ENCODE results near the gene TPPP3. TPM values are rescaled to one million over a fixed set of nuclear protein-coding genes. Genes with fewer than 3 reads are reported as not detected.

The TPPP3 gene
- total RNA-seq, 4 donors from 2014 or later: 29.6 to 197 (median 89.7) TPM

GRCh38 chr16:67396159-67397035, 3.1 kb upstream of the TPPP3 start:
- DNase-seq (ENCODE audit: low spot score in 2 of 2): peak; percentile 85 to 94
- H3K4me3 ChIP-seq (ENCODE audit: low read depth, poor library complexity, severe bottlenecking): no peak overlapping the region
- 19 to 33% methylated on average over 27 to 28 of the region's 31 CpGs for WGBS, 2 donors
- no peak for TF ChIP-seq POLR2A (IDR thresholded peaks at IDR 0.05)
- no peak for TF ChIP-seq CTCF (IDR thresholded peaks at IDR 0.05)
- intact Hi-C loops (cut with DNase I; ENCODE audit: low total_unique reads): no loop called here

GRCh38 chr16:67395458-67396158, 2.3 kb upstream of the TPPP3 start:
- no peak for TF ChIP-seq CTCF (IDR thresholded peaks at IDR 0.05)
- TF ChIP-seq POLR2A (IDR thresholded peaks at IDR 0.05): no peak

GRCh38 chr16:67395105-67395457, 1.8 kb upstream of the TPPP3 start:
- intact Hi-C loops (cut with DNase I; ENCODE audit: low total_unique reads): no loop called here
- 60 to 66% methylated on average over 10 of the region's 10 CpGs for WGBS, 2 donors
- H3K4me3 ChIP-seq (ENCODE audit: low read depth, poor library complexity, severe bottlenecking): no peak overlapping the region
- DNase-seq (ENCODE audit: low spot score in 2 of 2): no peak
- TF ChIP-seq POLR2A (IDR thresholded peaks at IDR 0.05) (no peak), CTCF (IDR thresholded peaks at IDR 0.05) (no peak)

More at GRCh38 chr16:67395458-67396158, 2.3 kb upstream of the TPPP3 start:
- intact Hi-C loops (cut with DNase I; ENCODE audit: low total_unique reads): no loop called here
- 45 to 49% methylated on average over 13 of the region's 13 CpGs for WGBS, 2 donors
- peak in 1 of 2 donors; percentile 85 for DNase-seq (ENCODE audit: low spot score in 2 of 2)
- no peak overlapping the region for H3K4me3 ChIP-seq (ENCODE audit: low read depth, poor library complexity, severe bottlenecking)

GRCh38 chr16:67394155-67395104, 1.1 kb upstream of the TPPP3 start:
- peak in 1 of 2 donors; percentile 89 for DNase-seq (ENCODE audit: low spot score in 2 of 2)
- TF ChIP-seq POLR2A (IDR thresholded peaks at IDR 0.05): no peak
- no peak overlapping the region for H3K4me3 ChIP-seq (ENCODE audit: low read depth, poor library complexity, severe bottlenecking)
- 50 to 51% methylated on average over 45 to 75 of the region's 88 CpGs for WGBS, 2 donors
- intact Hi-C loops (cut with DNase I; ENCODE audit: low total_unique reads): no loop called here

- DNase-seq (ENCODE audit: low spot score in 2 of 2): no peak
- H3K4me3 ChIP-seq (ENCODE audit: low read depth, poor library complexity, severe bottlenecking): no peak overlapping the region
- WGBS, 2 donors: 10 to 13% methylated on average over 13 to 16 of the region's 20 CpGs
- intact Hi-C loops (cut with DNase I; ENCODE audit: low total_unique reads): no loop called here
- TF ChIP-seq POLR2A (IDR thresholded peaks at IDR 0.05): no peak
- TF ChIP-seq CTCF (IDR thresholded peaks at IDR 0.05): no peak
These were observed 473 bp upstream of the TPPP3 start for GRCh38 chr16:67393788-67394154.

Data from lower leg skin (tissue), 4 donors.